ENCODE results near the gene TAS2R41. TPM values are rescaled to one million over a fixed set of nuclear protein-coding genes. Genes with fewer than 3 reads are reported as not detected.

Gene TAS2R41
- polyA plus RNA-seq, 1 experiment, result not detected

- Histone ChIP-seq H3K4me3 (ENCODE audit: low read depth, low read length) (no peak overlapping the region), H3K27me3 (ENCODE audit: control insufficient read depth, insufficient read depth, low read length) (no peaks in the 10 kb centered on the region), H3K36me3 (ENCODE audit: control insufficient read depth, insufficient read depth, low read length) (no peaks in the 10 kb centered on the region)
- no peak for DNase-seq (ENCODE audit: low read depth)
- POLR2A ChIA-PET, result no interaction called here
- TF ChIP-seq, protein P1, sequence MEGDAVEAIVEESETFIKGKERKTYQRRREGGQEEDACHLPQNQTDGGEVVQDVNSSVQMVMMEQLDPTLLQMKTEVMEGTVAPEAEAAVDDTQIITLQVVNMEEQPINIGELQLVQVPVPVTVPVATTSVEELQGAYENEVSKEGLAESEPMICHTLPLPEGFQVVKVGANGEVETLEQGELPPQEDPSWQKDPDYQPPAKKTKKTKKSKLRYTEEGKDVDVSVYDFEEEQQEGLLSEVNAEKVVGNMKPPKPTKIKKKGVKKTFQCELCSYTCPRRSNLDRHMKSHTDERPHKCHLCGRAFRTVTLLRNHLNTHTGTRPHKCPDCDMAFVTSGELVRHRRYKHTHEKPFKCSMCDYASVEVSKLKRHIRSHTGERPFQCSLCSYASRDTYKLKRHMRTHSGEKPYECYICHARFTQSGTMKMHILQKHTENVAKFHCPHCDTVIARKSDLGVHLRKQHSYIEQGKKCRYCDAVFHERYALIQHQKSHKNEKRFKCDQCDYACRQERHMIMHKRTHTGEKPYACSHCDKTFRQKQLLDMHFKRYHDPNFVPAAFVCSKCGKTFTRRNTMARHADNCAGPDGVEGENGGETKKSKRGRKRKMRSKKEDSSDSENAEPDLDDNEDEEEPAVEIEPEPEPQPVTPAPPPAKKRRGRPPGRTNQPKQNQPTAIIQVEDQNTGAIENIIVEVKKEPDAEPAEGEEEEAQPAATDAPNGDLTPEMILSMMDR (IDR thresholded peaks at IDR 0.05; ENCODE audit: insufficient read depth, low read depth, low read length), result no peak
- CTCF ChIA-PET, result no interaction called here
Observed at GRCh38 chr7:143514995-143515735, 37.5 kb downstream of the TAS2R41 start.

GRCh38 chr7:143516981-143517380 lies 39.3 kb downstream of the TAS2R41 start:
- TF ChIP-seq, protein P1 (IDR thresholded peaks at IDR 0.05; ENCODE audit: insufficient read depth, low read depth, low read length), result no peak
- Histone ChIP-seq H3K27me3 (ENCODE audit: control insufficient read depth, insufficient read depth, low read length) (no peaks in the 10 kb centered on the region), H3K4me3 (ENCODE audit: low read depth, low read length) (no peak overlapping the region), H3K36me3 (ENCODE audit: control insufficient read depth, insufficient read depth, low read length) (no peaks in the 10 kb centered on the region)
- POLR2A ChIA-PET, result no interaction called here
- DNase-seq (ENCODE audit: low read depth), result no peak
- CTCF ChIA-PET, result interaction anchor here (0.5 kb wide), 1 partner anchor 147 kb away, joined by 4 read pairs; no protein-coding TSS in a partner anchor

DNA sequence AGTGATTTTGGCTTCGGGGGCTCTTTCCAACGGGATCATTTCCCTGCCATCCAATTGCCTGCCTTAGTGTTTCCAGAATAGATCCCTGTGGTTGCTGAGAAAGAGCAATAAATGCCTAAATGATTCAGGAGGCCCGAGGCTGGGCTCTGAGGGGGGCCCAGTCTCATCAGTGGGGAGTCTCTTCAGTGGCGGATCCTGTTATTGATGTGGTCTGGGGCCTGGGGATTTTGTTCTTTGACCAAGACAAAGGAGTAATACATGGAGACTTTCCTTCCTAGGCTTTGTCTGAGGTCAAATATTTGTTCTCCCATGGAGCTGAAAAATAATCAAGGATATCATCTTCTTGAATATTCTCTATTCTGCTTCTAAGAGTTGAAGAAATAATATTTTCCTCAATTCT lies 40.8 kb downstream of the TAS2R41 start:
- ChIA-PET POLR2A (no interaction called here), CTCF (interaction anchor here (0.9 to 1.8 kb wide), 3 partner anchors 12 to 24 kb away, joined by 3 to 6 read pairs (median 3); no protein-coding TSS in a partner anchor)
- TF ChIP-seq, protein P1 (IDR thresholded peaks at IDR 0.05; ENCODE audit: insufficient read depth, low read depth, low read length), result no peak
- H3K36me3 ChIP-seq (ENCODE audit: control insufficient read depth, insufficient read depth, low read length), result no peaks in the 10 kb centered on the region
- DNase-seq (ENCODE audit: low read depth), result no peak
- no peak overlapping the region for H3K4me3 ChIP-seq (ENCODE audit: low read depth, low read length)
- H3K27me3 ChIP-seq (ENCODE audit: control insufficient read depth, insufficient read depth, low read length), result no peaks in the 10 kb centered on the region

DNA sequence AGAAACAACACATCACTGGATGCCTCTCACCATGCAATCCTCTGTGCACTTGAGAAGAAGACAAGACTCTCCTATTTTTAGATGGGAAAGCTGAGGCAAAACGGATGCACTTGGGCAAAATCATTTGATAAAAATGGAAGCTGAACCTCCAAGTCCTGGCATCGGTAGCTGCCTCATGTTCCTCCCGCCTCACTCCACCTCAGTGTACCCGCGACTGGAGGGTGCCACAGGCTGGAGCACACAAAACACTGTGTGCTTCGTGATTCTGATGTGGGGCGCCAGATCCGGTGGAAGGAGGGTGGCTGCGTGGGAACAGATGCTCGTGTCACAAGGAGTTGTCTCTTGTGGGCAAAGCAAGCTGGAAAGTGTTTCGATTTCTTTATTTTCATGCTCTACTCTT lies 41.3 kb downstream of the TAS2R41 start:
- CTCF ChIA-PET, result interaction anchor here (0.8 to 1.8 kb wide), 4 partner anchors 12 to 25 kb away, joined by 3 to 6 read pairs (median 4); no protein-coding TSS in a partner anchor

More for the DNA sequence above, 41.3 kb downstream of the TAS2R41 start:
- no peak overlapping the region for H3K4me3 ChIP-seq (ENCODE audit: low read depth, low read length)
- POLR2A ChIA-PET, result interaction anchor here (0.6 kb wide), 1 partner anchor 8 kb away, joined by 3 read pairs; no protein-coding TSS in a partner anchor
- H3K36me3 ChIP-seq (ENCODE audit: control insufficient read depth, insufficient read depth, low read length), result no peaks in the 10 kb centered on the region
- TF ChIP-seq, protein P1 (IDR thresholded peaks at IDR 0.05; ENCODE audit: insufficient read depth, low read depth, low read length), result no peak
- no peak for DNase-seq (ENCODE audit: low read depth)
- H3K27me3 ChIP-seq (ENCODE audit: control insufficient read depth, insufficient read depth, low read length), result no peaks in the 10 kb centered on the region
